NCI-H2227 treated with DMSO at 0.1 percent for 48 hours (cell line): ENCODE measurements around the gene MMADHC.

Experiments used
- DNase-seq: peaks from one replicate; lab custom pipeline; 2025; lab: John Stamatoyannopoulos, UW

The MMADHC gene

GRCh38 chr2:149556452-149556851 lies 31.1 kb downstream of the MMADHC start:
- no peak for DNase-seq

DNA sequence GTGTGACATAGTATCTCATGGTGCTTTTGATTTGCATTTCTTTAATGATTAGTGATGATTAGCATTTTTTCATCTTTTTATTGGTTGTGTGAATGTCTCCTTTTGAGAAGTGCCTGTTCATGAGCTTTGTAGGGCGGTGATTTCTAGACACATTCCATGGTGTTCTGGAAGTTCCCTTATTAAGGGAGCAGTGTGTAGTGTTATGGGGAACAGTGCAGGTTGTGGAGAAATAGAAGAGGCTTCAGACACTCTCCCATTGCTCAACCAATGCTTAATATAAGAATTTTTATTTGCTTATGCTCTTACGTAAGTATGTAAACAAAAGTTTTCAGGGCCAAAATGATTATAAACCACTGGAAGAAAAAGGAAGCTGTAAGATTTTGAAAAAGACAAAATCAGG lies 34.7 kb downstream of the MMADHC start:
- no peak for DNase-seq

DNA sequence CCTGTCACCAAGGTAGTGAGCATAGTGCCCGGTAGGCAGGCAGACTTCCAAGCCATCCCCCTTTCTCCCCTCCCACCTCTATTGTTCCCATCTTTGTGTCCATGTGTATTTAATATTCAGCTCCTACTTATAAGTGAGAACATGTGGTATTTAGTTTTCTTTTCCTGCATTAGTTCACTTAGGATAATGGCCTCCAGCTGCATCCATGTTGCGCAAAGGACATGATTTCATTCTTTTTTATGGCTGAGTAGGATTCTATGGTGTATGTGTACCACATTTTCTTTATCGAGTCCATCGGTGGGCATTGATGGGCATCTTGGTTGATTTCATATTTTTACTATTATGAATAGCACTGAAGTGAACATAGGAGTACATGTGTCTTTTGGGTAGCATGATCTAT lies 35.3 kb downstream of the MMADHC start:
- DNase-seq = no peak

DNA sequence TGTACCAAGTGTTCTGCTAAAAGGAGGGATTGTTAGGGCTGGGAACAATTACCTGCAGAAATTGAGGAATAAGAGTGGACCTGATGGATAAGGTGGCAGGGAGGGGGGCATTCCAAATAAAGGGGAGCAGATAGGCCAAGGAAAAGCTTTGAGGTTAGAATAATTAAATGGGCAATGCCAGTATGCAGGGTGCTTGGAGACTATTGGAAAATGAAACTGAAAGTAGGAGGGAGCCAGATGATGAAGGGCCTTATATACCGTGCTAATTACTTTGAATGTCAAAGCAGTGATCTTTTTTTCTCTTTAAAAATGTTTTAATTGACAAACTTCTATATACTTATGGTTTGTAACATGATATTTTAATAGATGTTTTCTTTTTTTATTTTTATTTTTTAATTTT lies 42.9 kb downstream of the MMADHC start:
- no peak for DNase-seq

DNA sequence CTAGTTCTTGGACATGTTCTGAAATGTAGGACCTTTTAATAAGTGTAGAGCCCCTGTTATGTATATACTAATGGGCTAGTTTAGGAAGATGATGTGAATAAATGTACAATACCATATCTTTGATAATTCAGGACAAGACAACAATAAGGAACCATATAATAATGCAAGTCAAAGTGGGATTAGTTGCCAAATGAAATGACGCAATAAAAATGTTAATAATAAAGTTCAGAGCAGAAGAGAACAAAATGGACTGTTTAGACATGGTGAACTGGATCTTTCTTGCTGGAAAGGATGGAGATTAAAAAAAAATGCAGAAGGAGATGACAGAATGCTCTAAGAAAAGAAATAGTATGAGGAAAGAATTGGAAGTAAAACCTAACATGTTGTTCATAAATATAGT lies 43.7 kb downstream of the MMADHC start:
- DNase-seq = no peak

DNA sequence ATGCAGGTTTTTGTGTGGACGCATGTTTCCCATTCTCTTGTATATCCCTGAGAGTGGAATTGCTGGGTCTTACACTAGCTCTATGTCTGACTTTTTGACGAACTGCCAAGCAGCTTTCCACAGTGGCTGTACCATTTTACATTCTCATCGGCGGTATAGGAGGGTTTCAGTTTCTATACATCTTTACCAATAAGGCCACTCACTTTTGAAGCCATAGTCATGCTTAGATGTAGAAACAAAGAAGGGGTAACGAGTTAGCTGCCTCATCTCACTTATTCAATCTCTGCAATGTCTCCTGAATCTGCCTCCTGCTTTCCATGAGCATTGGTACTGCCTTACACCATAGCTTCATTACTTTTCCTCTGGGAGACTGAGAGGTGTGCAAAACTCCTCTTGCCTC lies 47.4 kb downstream of the MMADHC start:
- no peak for DNase-seq

DNA sequence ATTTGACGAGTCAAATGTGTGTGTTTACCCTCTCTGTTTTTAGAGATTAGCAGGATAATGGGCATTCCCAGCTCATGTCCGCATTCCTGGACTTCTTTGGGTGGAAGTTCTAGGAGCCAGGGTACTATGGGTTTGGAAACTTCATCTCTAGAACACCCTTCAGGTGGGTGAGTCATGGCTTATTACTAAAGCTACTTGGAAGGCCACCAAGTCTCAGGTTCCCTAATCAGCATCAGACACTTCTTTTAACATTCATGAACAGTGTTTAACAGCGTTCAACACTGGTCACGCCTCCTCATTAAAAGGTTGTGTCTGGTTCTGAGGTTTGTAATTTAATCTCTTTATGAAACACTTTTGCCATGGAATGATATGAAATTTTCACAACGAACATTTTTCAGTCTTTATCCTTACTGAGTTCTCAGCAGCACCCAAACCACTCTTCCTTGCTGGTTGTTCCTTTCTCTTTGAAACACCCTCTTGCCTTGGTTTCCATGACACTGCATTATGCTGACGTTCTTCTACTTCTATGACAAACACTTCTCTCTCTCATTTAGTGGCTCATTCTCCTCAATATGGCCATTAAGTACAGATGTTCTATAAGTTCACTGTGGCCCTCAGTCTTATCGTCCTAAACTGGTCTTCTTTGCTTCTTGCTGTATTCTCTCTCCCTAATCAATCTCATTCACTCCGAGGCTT lies 49.3 kb downstream of the MMADHC start:
- no peak for DNase-seq

DNA sequence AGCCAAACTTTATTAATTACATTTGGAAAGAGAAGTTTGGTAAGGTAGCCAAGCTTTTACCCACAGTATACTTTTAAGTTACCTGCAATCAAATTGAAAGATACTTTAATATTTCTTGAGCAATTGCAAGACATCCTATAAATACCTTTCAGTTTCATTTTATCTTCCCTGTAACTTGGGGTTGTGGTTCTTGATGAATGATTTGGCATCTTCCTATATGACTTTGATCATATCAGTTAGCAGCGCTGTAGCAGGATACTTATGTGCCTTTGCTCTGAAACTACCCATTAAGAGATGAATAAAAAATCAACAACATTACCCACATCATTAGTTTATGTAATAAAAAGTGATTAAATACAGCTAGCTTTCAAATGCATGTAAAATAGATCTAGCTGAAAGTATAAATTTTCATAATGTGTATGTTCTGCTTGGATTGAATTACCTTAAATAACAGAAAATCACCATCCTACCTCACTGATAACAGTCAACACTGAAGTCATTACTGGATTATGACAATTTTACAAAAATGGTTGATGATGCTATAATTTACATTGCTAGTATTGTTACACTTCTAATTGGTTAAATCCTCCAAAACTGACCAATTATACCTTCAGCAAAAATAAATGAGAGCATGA lies 50.4 kb downstream of the MMADHC start:
- no peak for DNase-seq

GRCh38 chr2:149536649-149537048 lies 50.9 kb downstream of the MMADHC start:
- DNase-seq = no peak

GRCh38 chr2:149534674-149535073 lies 52.9 kb downstream of the MMADHC start:
- no peak for DNase-seq

GRCh38 chr2:149528983-149529382 lies 58.6 kb downstream of the MMADHC start:
- no peak for DNase-seq

GRCh38 chr2:149527998-149528755 lies 59.4 kb downstream of the MMADHC start:
- DNase-seq = no peak

GRCh38 chr2:149526689-149527088 lies 60.9 kb downstream of the MMADHC start:
- DNase-seq = no peak

- no peak for DNase-seq
These were observed 62.3 kb downstream of the MMADHC start for GRCh38 chr2:149525323-149525722.
